Testis (tissue), 2 donors: ENCODE data around the gene DTD2.

ENCODE experiments used
- POLR2A ChIP-seq: fragments of 450-650 bp; IDR thresholded peaks from one replicate; pipeline ENCODE4 v1.6.1; 2017; ENCODE audit warnings: antibody characterized with exemption, mild to moderate bottlenecking, moderate library complexity
- TF ChIP-seq, protein P1 (sequence below), 3 experiments: fragments of 450-650 bp in 2 of 3; fragments of 200-600 bp in 1 of 3; sonication (generic) in 1 of 3; IDR thresholded peaks; one replicate each; pipeline ENCODE4 v1.5.1; 2016 to 2019; ENCODE audit warnings: antibody characterized with exemption in 3 of 3, mild to moderate bottlenecking in 2 of 3, moderate library complexity in 1 of 3

DNA sequence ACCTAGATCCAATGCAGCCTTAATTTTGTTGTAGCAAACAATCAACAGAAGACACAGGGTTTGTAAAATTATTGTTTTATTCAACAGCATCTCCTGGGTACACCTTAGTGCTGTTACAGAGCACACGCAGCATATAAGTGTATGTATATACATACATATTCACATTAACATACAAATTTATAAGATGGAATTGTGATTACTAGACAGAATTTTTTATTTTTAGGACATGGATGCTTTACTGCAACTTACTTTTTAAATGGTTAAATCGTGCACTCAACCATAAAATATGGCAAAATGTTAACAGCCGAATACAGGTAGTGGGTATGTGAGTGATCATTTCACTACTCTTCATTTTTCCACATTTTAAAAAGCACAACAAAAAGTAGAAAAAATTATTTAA lies 53.6 kb downstream of the DTD2 start:
- TF ChIP-seq, protein P1, sequence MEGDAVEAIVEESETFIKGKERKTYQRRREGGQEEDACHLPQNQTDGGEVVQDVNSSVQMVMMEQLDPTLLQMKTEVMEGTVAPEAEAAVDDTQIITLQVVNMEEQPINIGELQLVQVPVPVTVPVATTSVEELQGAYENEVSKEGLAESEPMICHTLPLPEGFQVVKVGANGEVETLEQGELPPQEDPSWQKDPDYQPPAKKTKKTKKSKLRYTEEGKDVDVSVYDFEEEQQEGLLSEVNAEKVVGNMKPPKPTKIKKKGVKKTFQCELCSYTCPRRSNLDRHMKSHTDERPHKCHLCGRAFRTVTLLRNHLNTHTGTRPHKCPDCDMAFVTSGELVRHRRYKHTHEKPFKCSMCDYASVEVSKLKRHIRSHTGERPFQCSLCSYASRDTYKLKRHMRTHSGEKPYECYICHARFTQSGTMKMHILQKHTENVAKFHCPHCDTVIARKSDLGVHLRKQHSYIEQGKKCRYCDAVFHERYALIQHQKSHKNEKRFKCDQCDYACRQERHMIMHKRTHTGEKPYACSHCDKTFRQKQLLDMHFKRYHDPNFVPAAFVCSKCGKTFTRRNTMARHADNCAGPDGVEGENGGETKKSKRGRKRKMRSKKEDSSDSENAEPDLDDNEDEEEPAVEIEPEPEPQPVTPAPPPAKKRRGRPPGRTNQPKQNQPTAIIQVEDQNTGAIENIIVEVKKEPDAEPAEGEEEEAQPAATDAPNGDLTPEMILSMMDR (IDR thresholded peaks at IDR 0.05), result no peak
- no peak for TF ChIP-seq POLR2A
